ENCODE results near the gene OTUB1.

The OTUB1 gene

GRCh38 chr11:64005691-64006090 is 19.5 kb downstream of the OTUB1 start:
- no peak for DNase-seq (ENCODE audit: low read depth)

DNA sequence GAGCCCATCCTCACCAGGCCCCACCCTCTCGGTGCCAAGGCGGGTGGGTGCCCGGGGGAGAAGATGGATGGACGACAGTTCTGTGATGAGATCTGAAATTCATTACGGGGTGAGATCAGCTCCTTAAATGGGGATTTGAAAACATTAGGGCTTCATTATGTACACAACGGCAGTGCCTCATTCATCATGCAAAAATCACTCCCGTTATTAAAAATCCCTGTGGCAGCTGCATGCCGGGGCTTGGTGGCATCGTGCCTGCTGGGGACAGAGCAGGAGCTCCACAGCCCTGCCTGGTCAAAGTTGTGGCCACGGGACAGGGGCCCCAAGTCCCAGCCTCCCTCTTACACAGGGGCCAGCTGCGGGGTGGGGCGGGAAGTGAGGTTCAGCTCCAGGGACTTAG is 20.2 kb downstream of the OTUB1 start:
- DNase-seq (ENCODE audit: low read depth), result no peak

DNA sequence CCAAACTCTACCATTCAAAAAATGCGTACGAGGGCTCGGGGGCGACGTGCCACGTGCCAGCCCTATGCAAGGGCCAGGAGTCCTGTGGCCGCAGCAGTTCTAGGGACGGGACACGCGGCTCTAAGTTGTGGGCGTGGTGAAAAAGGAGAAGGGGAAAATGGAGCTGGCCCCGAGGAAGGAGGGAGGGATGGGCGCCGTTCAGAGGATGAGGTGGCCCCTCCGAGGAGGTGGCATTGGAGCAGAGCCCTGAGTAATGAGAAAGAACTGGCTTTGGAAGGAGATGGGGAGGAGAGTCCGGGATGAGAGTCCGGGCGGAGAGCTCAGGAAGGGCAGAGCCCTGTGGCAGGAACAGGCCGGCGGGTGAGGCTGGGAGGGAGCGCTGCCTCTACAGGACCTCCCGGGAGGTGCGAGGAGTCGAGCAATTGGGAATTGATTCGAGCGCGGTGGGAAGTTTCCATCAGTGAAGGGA is 21.0 kb downstream of the OTUB1 start:
- DNase-seq (ENCODE audit: low read depth), result no peak

DNA sequence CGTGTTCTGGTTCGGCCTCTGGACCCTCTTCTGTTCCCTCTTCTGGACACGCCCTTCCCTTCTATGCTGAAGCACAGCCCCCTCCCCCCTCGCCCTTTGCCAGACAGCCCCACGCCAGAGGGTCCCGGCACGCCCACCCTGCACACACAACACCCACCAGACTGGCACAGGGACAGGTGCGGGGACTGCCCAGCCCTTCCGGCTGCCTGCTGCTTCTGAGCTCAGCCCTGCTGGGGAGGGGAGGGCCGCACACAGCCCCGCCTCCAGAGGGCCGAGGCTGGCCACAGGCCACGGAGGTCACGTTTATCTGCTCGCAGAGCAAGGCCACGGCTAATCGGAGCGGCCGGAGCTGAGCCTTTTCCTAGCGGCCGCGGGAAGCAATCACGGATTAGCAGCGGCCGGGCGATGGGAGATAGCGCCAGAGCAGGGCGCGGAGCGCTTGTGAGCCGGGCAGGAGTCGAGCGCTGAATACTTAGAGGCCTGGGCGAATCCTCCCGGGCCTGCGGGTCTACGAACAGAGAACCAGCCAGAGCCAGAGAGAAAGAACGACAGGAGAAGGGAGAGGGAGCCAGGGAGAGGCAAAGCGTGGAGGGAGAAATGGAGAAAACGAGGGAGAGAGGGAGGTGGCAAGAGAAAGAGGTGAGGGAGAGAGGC is 21.5 kb downstream of the OTUB1 start:
- no peak for DNase-seq (ENCODE audit: low read depth)

- DNase-seq (ENCODE audit: low read depth), result no peak
These were observed 22.2 kb downstream of the OTUB1 start for GRCh38 chr11:64008283-64008913.

DNA sequence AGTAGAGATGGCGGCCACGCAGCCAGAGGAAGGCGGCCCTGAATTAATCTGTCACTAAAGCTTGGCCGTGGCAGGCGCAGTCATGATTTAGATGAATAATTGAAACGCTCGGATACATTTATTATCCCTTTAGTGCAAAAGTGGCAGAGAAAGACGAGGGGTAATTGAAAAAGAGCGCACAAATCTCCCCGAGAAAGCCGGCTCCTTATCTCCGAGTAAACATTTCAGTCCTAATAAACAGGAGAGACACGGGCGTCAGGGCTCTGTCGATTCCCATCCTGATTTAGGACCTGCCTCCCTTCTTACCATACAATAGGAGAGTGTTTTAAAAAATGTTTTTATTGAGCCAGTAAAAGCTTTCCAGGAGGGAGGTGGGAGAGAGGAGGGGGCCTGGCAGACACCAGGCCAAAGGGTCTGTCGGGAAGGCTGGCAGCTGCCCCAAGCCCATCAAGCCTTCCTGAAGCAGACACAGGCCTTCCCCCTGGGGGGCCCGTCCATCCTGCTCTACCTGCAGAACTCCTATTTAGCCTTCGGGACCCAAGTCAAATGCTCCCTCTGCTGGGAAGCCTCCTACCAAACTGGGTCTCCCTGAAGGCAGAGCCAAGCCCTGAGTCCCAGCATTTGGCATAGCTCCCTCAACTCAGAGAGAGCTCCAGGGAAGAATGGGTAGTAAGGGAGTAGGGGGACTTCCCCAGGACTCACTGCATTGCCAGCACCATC is 22.8 kb downstream of the OTUB1 start:
- DNase-seq (ENCODE audit: low read depth), result no peak

DNA sequence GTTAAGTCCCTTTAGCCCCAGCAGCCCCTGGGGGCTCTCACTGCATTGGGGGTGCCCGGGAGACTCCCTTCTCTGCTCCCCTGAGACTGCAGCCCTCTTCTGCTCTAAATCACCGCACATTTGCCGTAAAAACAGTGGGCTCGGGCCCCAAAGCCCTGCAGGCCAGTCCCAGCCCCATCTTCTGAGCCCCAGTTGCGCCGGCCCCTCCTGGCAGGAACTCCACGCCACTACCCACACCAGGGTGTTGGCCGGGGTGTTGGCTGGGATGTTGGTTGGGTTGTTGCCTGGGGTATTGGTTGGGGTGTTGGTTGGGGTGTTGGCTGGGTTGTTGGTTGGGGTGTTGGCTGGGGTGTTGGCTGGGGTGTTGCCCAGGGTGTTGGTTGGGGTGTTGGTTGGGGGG is 23.5 kb downstream of the OTUB1 start:
- DNase-seq (ENCODE audit: low read depth), result no peak

- DNase-seq (ENCODE audit: low read depth), result no peak
These were observed 24.5 kb downstream of the OTUB1 start for GRCh38 chr11:64010783-64011182.

DNA sequence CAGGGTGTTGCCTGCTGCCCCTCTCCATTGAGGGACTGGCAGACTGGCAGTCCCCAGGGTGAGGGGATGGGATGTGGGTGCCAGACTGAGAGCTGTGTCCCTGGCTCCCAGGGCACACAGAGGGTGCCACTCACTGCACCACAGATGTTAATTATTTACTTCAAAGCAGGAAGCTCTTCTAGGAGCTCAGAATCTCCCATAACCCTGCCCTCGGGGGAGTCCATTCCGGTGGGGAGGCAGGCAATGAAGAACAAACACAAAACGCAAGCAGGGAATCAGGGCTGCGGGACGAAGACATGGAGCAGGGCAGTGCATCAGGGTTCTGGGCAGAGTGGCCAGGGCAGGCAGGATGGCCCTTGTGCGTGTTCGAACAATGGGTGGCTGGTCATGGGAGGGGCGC is 25.1 kb downstream of the OTUB1 start:
- DNase-seq (ENCODE audit: low read depth), result no peak

- no peak for DNase-seq (ENCODE audit: low read depth)
These were observed 27.1 kb downstream of the OTUB1 start for GRCh38 chr11:64013141-64013896.

GRCh38 chr11:64014356-64014755 is 28.1 kb downstream of the OTUB1 start:
- no peak for DNase-seq (ENCODE audit: low read depth)

DNA sequence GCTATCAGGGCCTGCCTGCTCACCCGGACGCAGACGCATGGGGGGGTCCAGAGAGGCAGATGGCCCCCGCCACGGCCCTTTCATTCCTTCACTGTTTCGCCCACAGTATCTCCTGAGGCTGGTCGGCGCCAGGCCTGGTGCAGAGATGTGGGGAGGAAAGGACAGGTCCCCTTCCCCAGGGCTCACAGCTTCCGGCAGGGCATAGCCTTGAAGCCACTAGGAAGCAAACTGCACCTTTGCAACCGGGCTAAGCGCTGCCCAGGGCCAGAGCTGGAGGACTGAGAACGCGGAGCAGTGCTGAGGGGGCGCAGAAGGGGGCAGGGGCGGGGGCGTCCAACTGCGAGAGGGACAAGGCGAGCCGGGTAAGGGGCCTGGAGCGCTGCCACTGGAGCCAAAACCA is 29.3 kb downstream of the OTUB1 start:
- no peak for DNase-seq (ENCODE audit: low read depth)

DNA sequence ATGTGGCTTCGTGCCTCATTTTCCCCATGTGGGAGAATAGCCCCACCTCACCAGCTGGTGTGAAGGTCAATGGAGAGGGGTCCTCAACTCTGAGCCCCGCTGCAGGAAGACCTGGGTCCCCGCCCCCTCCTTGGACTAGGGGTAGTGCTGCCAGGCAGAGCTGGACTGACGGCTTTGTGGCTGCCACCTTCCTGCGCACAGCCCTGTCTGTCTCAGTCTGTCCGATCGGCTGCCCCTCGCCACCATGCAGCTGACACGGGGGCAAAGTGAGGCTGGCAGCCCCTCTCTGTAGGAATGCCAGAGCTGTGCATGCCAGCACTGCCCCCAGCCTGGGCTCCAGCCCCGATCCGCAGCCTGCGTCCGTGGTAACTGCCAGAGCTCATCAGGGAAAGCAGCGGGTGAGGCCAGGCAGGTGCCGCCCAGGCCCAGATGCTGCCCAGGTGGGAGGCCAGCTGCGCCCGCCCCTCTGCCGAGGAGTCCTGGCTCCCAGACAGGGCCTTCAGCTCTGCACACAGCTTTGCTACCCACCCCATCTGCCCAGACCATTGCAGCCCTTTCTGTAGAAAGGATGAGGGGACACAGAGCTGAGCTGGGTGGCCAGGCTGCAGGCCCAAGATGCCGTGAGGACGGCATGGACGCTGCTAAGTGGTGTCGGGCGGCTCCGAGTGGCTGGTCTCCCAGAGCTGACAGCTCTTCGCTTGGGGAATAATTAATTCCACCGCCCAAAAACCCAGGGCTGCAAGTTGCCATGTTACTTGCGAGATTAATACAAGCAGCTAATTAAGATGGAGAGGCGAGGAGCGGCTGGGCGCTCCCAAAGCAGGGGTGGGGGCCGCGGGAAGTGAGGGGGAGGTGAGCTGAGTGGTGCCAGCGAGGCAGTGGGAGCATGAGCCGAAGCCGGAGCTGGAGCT is 30.0 kb downstream of the OTUB1 start:
- DNase-seq (ENCODE audit: low read depth), result no peak

- DNase-seq (ENCODE audit: low read depth), result no peak
These were observed 31.6 kb downstream of the OTUB1 start for GRCh38 chr11:64017945-64018224.

GRCh38 chr11:64018310-64018709 is 32.1 kb downstream of the OTUB1 start:
- DNase-seq (ENCODE audit: low read depth), result no peak

GRCh38 chr11:64019106-64020037 is 33.1 kb downstream of the OTUB1 start:
- no peak for DNase-seq (ENCODE audit: low read depth)

DNA sequence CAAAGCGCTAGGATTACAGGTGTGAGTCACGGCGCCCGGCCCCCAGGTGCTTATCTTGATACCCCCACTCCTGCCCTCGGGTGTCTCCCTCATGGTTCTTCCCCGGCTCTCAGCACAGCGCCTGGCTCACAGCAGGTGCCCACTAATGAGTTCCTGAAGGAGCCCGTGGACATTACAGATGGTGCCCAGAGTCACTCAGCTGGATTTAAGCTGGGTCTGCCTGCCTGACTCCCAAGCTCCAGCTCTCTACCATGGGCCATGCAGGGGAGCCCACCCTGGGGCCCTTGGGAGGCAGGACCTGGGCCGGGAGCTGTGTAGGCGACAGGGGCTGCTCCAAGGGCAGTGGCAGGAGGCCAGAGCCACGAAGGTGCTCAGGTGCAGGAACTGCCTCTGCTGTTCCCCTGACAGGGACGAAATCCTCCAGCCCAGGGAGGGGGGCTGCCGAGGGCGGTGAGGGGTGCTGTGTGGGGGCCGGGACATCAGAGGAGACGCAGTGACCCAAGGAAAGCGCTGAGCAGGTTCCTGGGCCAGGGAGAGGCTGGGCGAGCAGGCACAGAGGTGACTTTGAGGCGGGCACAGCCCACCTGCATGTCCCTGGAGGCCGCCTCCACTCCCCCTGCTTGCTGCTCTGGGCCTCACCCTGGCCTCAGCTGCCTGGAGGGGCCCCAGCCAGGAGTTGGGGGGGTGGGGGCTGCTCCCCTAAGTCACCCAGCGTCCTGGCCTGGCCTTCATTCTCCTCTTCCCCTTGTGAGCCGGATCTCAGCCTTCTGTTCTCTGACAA is 34.9 kb downstream of the OTUB1 start:
- no peak for DNase-seq (ENCODE audit: low read depth)

DNA sequence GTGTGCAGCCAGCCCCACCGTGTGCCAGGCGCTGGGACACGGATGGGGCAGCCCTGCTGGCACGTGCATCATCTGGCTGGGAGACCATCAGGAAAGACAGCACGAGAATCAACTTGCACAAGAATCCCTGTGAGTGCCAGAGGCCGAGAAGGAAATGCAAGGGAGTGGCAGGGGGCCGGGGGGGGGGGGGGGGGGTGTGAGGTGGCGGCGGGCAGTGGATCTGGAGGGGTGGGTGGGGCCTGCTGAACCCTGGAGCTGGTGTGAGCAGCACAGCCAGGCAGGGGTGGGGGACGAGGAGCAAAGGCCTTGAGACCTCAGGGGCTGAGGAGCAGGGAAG is 35.5 kb downstream of the OTUB1 start:
- DNase-seq (ENCODE audit: low read depth), result no peak

- DNase-seq (ENCODE audit: low read depth), result no peak
These were observed 36.0 kb downstream of the OTUB1 start for GRCh38 chr11:64022125-64022784.
